Activated CD4-positive, alpha-beta T cell treated with anti-CD3 and anti-CD28 coated beads, Interleukin-2, Interleukin-4, amounts not matched to agents 100 ng/mL and 50 ng/mL, durations not matched to agents 16 hours and 8 hours (primary cell): ENCODE results near the gene CANX.
A peak's percentile ranks its signal among the peaks of the same experiment; 100 is the strongest.
"Not testable (repeated sequence)": the region's sequence is repeated elsewhere in the genome, so short reads cannot be mapped to it uniquely, and the experiment has no call there.

Experiments used
- DNase-seq: peaks from one replicate; pipeline ENCODE4 v3.0.0-alpha.2; 2020; ENCODE audit warnings: low spot score

CANX gene, protein sequence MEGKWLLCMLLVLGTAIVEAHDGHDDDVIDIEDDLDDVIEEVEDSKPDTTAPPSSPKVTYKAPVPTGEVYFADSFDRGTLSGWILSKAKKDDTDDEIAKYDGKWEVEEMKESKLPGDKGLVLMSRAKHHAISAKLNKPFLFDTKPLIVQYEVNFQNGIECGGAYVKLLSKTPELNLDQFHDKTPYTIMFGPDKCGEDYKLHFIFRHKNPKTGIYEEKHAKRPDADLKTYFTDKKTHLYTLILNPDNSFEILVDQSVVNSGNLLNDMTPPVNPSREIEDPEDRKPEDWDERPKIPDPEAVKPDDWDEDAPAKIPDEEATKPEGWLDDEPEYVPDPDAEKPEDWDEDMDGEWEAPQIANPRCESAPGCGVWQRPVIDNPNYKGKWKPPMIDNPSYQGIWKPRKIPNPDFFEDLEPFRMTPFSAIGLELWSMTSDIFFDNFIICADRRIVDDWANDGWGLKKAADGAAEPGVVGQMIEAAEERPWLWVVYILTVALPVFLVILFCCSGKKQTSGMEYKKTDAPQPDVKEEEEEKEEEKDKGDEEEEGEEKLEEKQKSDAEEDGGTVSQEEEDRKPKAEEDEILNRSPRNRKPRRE

DNA sequence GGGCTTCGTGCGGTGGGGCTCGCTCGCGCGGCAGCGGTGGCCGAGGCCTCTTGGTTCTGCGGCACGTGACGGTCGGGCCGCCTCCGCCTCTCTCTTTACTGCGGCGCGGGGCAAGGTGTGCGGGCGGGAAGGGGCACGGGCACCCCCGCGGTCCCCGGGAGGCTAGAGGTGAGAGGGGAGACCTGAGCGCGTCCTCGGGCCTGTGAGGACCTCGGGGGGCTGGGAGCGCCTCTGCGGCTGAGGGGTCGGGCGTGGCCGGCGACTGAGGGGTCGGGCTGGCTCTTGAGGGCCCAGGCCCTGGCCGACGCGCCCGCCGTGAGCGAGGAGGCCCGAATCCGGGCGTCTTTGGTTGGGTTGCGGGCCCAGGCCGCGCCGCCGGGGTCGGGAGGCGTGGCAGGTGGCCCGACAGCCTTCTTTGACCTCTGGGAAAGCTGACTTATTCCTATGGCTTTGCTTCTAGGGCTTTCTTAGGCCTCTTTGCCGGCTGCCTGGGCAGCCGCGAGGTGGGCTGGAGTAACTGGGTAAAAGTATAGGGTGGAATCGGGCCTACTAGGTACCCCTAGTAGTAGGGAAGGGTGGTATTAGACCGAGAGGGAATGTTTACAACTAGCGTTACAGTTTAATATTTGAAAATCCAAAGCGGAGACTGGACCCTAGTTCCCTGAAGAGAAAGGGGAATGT, at the start of gene CANX:
TSS of gene CANX (plus strand) at position 33 of the 681 bp plus-strand sequence. CDS start 6,715 bp downstream, outside the sequence.
- no peak for DNase-seq

DNA sequence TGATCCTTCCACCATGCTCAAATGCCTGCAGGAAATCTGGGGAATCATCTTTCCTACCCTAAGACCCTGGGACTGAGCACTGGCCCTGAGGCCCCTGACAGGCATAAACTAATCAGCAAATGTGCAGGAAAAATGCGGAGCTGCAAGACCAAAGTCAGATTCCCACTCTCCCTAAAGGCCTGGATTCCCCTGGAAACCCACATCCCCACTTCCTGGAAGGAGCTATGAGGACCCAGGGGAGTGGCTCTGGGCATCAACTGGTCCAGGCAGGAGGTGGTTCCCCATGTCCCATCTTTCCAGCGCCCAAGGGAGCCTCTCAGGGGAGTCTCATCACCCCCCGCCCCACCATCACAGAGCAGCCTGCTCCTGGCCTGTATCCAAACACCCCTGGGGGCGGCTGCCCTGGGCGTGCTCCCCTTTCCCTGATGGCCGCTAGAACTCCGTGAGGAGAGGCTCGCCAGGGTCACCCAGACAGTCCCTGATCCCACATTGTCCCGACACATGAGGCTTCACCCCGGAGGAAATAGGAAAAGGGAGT, 49.5 kb upstream of the CANX start:
- DNase-seq, result not testable (repeated sequence)

DNA sequence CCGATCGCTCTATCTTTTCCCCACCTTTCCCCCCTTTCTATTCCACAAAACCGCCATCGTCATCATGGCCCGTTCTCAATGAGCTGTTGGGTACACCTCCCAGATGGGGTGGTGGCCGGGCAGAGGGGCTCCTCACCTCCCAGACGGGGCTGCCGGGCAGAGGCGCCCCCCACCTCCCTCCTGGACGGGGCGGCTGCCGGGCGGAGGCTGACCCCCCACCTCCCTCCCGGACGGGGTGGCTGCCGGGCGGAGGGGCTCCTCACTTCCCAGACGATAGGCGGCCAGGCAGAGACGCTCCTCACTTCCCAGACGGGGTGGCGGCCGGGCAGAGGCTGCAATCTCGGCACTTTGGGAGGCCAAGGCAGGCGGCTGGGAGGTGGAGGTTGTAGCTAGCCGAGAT, 48.5 kb upstream of the CANX start:
- not testable (repeated sequence) for DNase-seq

DNA sequence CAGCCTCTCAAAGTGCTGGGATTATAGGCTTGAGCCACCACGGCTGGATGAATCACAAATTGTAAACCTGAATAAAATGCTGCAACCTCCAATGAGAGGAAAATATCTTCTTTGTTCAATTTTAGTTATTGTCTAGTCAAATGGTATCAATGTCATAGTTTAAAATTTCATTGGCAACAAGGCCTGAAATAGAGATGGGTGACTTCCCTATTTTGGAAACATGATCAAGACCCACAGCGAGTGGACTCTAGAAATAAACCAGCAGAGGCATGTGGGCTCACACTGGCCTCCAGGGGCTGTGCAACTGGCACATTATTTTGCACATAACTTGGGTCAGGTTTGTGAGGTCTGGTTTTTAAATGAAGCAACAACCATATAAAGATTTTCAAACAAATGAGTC, 45.6 kb upstream of the CANX start:
- DNase-seq, result not testable (repeated sequence)

DNA sequence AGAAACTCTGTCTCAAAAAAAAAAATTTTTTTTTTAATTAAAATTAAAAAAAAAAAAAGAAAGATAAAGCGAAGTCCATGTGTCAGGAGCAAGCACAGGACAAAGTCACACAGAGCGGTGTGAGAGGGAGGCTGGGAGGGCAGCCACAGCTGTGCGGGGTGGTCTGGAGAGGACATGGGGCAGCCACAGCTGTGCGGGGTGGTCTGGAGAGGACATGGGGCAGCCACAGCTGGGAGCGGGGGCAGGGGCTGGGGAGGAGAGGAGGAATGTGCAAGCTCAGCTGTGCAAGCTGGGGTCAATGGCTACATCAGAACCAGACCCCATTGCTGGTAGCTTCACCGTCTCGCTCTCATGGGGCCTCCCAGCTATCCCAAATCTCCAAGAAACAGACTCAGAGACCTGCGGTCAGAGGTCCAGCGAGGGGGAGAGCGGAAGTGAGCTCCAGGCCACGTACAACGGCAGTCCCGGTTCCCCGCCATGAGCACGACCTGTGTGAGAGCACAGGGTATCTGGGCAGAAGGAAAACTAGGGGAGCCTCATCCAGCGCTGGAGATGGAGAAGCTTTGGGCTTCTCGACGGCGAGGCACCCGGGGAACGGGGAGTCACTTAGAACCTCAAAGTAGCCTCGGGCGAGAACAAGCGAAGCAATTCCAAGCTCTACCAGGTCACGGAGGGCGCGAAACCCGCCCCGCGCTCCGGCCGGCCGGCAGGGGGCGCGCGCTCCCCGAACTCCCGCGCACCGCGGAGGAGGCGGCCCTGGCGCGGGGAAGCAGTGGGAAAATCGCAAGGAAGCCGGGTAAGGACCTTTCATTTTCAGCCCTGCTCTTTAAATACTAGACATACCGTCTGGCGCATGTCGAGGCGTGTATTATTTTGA, 41.2 kb upstream of the CANX start:
- DNase-seq, result not testable (repeated sequence)

DNA sequence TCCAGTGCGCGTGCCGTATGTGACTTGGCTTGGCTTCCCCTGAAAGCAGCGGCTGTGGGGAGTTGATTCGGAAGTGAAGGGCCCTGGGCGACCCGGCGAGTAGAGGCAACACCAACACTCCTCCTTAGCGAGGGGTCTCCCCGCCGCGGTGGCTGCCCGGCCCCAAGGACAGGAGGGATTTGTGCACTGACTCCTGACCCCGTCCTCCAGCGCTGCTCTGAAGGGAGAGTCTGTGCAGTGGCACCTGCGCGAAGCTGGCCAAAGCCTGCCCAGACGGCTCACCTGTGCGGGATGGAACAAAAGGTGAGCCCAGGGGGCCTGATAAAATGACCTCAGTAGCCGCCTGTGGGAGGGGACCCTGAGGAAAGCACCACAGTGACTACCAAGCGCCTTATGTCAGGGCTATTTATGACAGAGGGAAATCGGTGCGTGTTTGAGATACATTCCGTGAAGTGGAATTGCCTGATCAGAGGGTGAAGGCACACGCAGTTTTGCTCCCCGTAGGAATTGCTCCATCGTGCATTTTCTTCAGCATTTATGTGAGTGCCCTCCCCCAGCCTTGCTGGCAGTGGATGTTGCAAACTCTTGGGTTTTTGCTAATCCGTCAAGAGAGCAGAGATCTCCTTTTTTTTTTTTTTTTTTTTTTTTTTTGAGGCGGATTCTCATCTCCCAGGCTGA, 40.4 kb upstream of the CANX start:
- not testable (repeated sequence) for DNase-seq

DNA sequence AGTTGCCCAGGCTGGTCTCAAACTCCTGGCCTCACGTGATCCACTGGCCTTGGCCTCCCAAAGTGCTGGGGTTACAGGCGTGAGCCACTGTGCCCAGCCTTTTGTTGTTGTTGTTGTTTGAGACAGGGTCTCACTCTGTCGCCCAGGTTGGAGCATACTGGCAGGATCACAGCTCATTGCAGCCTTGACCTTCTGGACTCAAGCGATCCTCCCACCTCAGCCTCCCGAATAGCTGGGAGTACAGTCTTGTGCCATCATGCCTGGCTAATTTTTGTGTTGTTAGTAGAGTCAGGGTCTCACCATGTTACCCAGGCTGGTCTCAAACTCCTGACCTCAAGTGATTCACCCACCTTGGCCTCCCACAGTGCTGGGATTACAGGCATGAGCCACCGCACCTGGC, 37.1 kb upstream of the CANX start:
- not testable (repeated sequence) for DNase-seq

DNA sequence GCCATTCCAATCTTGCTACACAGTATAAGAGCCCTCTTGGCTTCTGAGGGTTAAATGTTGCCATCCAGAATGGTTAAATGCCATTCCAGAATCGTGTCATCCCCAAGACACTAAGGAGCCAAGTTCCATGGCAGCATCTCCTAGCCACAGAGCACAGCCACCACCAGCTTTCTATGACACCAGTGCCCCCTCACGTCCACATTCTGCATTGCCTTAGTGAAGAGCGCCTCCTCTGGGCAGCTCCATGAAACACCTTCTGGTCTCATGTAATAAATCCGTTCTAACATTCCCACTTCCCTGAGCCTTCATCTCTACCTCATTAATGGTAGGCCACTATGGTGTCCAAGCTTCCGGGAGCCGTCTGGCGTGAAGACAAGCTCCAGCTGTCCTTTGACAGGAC, 30.4 kb upstream of the CANX start:
- peak; percentile 22 for DNase-seq

DNA sequence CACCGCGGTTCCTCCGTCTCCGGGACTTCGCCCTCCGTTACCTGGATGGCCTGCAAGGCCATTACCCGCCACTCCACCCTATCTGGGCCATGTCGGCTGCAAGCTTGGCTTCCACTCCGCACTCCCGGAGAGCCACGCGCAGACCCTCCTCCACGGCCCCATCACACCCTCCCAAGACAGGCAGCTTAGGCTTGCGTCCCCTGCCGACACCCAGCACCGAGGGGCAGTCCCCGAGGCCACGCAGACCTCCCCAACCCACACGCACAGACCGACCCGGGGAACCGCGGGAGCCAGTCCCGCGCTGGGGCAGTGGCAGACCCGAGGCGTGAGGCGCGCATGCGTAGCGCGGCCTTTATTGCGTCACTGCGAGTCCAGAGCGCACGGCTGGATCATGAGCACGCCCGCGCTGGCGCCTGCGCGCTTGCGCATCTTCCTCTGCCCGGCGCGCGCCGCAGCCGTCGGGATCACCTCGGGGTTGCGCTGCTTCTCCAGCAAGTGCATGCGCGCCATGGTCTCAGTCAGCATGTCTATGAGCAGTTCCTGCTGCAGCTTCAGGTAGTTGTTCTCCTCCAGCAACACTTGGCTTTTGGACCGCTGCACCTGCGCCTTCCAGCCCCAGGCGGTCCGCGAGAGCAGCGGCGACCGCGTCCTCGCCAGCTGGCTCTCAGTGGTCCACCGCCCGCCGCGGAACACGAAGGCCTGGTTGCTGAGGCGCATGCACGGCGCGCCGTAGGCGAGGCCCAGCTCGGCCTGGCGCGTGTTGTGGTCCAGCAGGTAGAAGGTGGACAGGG, 20.3 kb upstream of the CANX start:
- DNase-seq, result peak; percentile 97

DNA sequence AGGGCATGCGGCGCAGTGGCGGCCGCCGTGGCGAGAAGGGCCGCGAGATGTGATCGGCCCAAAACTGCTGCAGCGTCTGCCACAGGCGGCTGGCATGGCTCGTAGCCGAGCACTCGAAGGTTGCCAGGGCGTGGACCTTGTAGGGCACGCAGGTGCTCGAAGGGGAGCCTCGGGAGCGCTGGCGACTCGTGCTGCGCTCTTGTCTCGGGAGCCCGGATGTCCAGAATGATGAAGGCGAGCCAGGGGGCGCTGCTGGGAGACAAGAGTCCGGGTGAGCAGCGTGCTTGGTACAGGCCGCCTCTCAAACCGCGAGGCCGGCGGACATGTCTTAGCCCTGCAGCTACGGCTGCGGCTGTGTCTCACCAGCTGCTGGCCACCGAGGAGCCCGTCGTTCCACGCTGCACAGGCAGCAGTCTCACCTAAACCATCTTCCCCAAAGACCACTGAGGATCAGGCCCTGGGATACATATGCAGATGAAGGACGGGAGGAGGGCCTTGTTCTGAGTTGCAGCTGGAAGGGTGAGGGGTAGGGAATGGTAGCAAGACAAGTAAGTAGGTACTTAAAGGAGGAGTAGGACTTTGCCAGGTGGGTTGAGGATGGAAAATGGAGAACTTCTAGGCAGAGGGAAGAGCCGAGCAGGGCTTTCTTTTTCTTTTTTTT, 19.6 kb upstream of the CANX start:
- peak; percentile 77 for DNase-seq

DNA sequence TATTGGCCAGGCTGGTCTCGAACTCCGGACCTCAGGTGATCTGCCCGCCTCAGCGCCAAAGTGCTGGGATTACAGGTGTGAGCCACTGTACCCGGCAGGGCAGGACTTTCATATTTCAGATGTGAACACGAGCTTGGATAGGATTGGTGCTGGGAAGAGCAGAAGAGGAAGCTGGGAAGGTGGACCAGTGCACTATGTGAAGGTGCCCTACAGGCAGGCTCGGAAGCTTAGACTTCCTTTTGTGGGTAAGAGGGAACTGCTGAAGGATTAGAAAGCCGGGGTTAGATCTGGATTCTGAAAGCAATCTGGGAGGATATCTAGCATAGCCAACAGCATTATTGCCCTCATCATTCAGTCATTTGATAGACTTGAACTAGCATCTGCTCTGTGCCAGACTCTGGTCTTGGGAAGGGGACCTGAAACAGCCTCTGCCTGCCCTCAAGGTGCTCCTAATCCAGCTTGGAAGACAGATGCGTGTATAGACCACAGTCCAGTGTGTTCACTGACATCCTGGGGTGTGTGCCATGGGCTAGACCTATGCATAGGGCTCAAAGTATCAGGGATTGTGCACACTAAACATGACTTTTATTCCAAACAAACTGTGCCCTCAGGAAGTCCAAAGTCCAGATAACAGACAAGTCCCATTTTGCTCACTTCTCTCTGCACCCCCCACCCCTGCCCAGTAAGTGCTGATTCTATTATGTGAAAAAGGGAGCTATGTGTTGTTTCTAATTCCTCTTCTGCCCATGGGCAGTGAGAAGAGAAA, 18.6 kb upstream of the CANX start:
- DNase-seq, result no peak

DNA sequence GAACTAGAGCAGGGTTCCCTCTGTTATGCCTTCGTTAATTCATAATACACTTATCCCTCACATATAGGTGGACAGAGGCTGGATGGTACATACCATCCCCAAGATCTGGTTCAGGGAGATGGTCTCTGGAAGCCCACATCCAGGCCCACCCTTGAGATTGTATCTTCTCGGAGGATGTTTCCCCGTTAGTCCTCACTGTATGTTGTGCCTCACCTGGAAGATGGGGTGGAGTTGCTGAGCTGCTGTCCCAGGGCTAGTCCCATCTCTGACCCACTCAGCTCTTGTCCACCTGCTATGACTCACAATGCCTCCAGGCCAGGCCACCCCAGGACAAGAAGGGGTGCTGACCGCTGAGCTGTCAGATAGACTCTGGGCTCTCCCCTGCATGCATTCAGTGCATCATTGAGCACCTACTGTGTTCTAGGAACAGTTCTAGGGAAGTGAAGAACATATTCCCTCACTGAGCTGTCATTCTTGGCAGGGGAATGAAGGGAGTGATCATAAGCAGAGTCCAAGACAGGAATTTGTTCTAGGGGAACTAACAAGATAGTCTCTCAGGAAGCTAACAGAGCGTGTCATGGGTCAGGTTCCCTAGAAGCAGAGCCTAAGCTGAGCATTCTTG, 17.9 kb upstream of the CANX start, which contains the start of gene CBY3:
TSS of gene CBY3 (minus strand) at position 255 of the 622 bp plus-strand sequence. CDS start at position 139, 116 bp downstream.
- no peak for DNase-seq

DNA sequence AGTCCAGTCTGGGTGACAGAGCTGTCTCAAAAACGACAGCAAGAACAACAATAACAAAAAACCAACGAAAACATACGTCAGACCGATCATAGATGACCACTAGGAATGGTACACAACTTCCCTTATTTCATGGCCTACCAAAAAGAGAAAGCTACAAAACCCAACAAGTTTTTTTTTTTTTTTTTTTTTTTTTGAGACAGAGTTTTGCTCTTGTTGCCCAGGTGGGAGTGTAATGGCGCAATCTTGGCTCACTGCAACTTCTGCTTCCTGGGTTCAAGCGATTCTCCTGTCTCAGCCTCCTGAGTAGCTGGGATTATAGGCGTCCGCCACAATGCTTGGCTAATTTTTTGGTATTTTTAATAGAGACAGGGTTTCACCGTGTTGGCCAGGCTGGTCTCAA, 9.6 kb upstream of the CANX start:
- not testable (repeated sequence) for DNase-seq

DNA sequence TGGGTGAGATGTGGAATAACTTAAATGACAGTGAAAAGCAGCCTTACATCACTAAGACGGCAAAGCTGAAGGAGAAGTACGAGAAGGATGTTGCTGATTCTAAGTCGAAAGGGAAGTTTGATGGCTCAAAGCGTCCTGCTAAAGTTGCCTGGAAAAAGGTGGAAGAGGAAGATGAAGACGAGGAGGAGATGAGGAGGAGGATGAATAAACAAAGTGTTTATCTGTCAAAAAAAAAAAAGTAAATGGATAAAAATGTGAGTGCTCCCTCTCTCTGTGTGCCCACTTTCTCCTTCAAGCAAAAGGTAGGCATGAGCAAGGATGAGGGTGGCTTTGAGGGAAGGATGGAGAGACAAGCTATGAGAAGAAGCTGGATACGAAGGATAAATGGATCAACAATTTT, 4.2 kb upstream of the CANX start:
- DNase-seq, result no peak

DNA sequence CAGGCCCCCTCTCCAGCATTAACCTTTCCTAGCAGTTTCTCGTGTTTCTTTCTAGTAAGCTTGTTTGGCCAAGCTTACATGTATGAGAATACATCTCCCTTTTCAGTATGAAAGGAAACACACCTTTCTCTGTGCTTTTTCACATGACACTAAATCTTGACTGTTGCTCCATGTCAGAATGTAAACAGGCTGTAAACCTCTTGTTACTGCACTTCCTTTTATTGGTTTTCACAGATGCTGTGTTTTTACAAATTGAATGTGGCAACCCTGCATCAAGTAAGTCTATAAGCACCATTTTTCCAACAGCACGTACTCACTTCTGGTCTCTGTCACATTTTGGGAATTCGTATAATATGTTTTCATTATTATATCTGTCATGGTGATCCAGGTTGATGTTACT, 2.2 kb upstream of the CANX start:
- DNase-seq, result no peak

DNA sequence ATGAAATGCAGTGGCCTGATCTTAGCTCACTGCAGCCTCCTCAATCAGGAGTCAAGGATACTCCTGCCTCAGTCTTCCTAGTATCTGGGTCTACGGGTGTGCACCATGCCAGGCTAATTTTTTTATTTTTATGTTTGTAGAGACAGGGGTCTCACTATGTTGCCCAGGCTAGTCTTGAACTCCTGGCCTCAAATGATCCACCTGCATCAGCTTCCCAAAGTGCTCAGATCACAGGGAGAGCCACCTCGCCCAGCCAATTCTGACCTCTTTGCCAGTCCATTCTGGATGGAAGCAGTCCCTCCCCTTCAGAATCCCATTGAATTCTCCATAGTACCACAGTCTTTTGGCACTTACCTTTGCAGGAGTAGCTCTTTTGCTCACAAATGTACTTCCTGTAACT, 1.7 kb upstream of the CANX start:
- DNase-seq, result no peak

DNA sequence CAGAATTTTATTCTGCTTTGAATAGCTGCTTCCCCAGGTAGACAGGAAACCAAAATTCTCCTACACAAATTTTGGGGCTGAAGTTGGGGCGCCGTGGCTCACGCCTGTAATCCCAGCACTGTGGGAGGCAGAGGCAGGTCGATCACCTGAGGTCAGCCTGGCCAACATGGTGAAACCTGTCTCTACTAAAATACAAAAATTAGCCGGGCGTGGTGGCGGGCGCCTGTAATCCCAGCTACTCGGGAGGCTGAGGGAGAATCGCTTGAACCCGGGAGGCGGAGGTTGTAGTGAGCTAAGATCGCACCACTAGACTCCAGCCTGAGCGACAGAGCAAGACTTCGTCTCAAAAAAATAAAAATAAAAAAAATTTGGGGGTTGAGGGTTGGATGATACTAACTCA, 1.2 kb upstream of the CANX start:
- DNase-seq, result not testable (repeated sequence)
